ENCODE measurements around the gene JARID2. TPM values are rescaled to one million over a fixed set of nuclear protein-coding genes. Genes with fewer than 3 reads are reported as not detected.
A peak's percentile ranks its signal among the peaks of the same experiment; 100 is the strongest.
"Not testable (repeated sequence)": the region's sequence is repeated elsewhere in the genome, so short reads cannot be mapped to it uniquely, and the experiment has no call there.

The JARID2 gene
- total RNA-seq, 1 donor from 2014 or later, result 24.2 TPM

GRCh38 chr6:15287670-15288375 is 42.0 kb downstream of the JARID2 start:
- Mint-ChIP-seq H3K27me3 (ENCODE audit: low read depth, unreplicated experiment) (no peaks in the 10 kb centered on the region), H3K4me3 (ENCODE audit: unreplicated experiment) (no peak overlapping the region), H3K9me3 (ENCODE audit: unreplicated experiment) (no peaks in the 10 kb centered on the region), H3K36me3 (ENCODE audit: low read depth, unreplicated experiment) (peaks cover 2% of the 10 kb centered on the region), H3K4me1 (ENCODE audit: low read depth, unreplicated experiment) (peaks cover 24% of the 10 kb centered on the region), H3K27ac (ENCODE audit: unreplicated experiment) (no peak overlapping the region)
- Histone ChIP-seq H3K9ac (ENCODE audit: low read length) (no peak overlapping the region), H2AFZ (ENCODE audit: low read depth, low read length) (no peak overlapping the region), H3K4me2 (ENCODE audit: low read length) (no peak overlapping the region), H3K4me3 (ENCODE audit: insufficient read depth, low read depth, low read length) (no peak overlapping the region), H3K4me1 (ENCODE audit: insufficient read depth, low read length) (peaks cover 13% of the 10 kb centered on the region), H3K9me3 (ENCODE audit: insufficient read depth, low read depth, low read length) (no peaks in the 10 kb centered on the region), H3K27ac (ENCODE audit: low read depth, low read length) (no peak overlapping the region), H3K27me3 (ENCODE audit: insufficient read depth, low read length) (no peaks in the 10 kb centered on the region), H3K79me2 (ENCODE audit: insufficient read depth, low read length) (peaks cover 88% of the 10 kb centered on the region), H4K20me1 (ENCODE audit: insufficient read depth, low read length) (peaks cover 55% of the 10 kb centered on the region), H3K36me3 (ENCODE audit: insufficient read depth, low read length) (no peaks in the 10 kb centered on the region)
- TF ChIP-seq EZH2 (IDR thresholded peaks at IDR 0.05; ENCODE audit: insufficient read depth, low read length) (no peak), CTCF (IDR thresholded peaks at IDR 0.05; ENCODE audit: insufficient read depth, low read depth, low read length) (no peak)
- no peak for DNase-seq (ENCODE audit: low read depth)
- FAIRE-seq, result no peak

GRCh38 chr6:15288856-15289255 is 43.0 kb downstream of the JARID2 start:
- no peak overlapping the region for H3K27ac ChIP-seq (ENCODE audit: low read depth, low read length)
- no peaks in the 10 kb centered on the region for H3K27me3 Mint-ChIP-seq (ENCODE audit: low read depth, unreplicated experiment)
- no peak overlapping the region for H3K4me2 ChIP-seq (ENCODE audit: low read length)
- no peaks in the 10 kb centered on the region for H3K36me3 ChIP-seq (ENCODE audit: insufficient read depth, low read length)
- DNase-seq (ENCODE audit: low read depth), result no peak
- TF ChIP-seq CTCF (IDR thresholded peaks at IDR 0.05; ENCODE audit: insufficient read depth, low read depth, low read length), result no peak
- TF ChIP-seq EZH2 (IDR thresholded peaks at IDR 0.05; ENCODE audit: insufficient read depth, low read length), result no peak
- no peak overlapping the region for H3K4me3 ChIP-seq (ENCODE audit: insufficient read depth, low read depth, low read length)
- no peak for FAIRE-seq
- peaks cover 20% of the 10 kb centered on the region for H3K4me1 Mint-ChIP-seq (ENCODE audit: low read depth, unreplicated experiment)
- no peaks in the 10 kb centered on the region for H3K9me3 ChIP-seq (ENCODE audit: insufficient read depth, low read depth, low read length)
- H3K9me3 Mint-ChIP-seq (ENCODE audit: unreplicated experiment), result no peaks in the 10 kb centered on the region
- peaks cover 65% of the 10 kb centered on the region for H4K20me1 ChIP-seq (ENCODE audit: insufficient read depth, low read length)
- H3K27me3 ChIP-seq (ENCODE audit: insufficient read depth, low read length), result no peaks in the 10 kb centered on the region
- no peak overlapping the region for H3K4me3 Mint-ChIP-seq (ENCODE audit: unreplicated experiment)
- H2AFZ ChIP-seq (ENCODE audit: low read depth, low read length), result no peak overlapping the region
- H3K4me1 ChIP-seq (ENCODE audit: insufficient read depth, low read length), result peaks cover 13% of the 10 kb centered on the region
- no peak overlapping the region for H3K9ac ChIP-seq (ENCODE audit: low read length)
- no peak overlapping the region for H3K27ac Mint-ChIP-seq (ENCODE audit: unreplicated experiment)
- H3K79me2 ChIP-seq (ENCODE audit: insufficient read depth, low read length), result peaks cover 91% of the 10 kb centered on the region
- peaks cover 2% of the 10 kb centered on the region for H3K36me3 Mint-ChIP-seq (ENCODE audit: low read depth, unreplicated experiment)

- peaks cover 92% of the 10 kb centered on the region for H3K79me2 ChIP-seq (ENCODE audit: insufficient read depth, low read length)
- H3K4me1 Mint-ChIP-seq (ENCODE audit: low read depth, unreplicated experiment), result peaks cover 15% of the 10 kb centered on the region
These were observed 43.6 kb downstream of the JARID2 start for GRCh38 chr6:15289456-15289855.

More at GRCh38 chr6:15289456-15289855, 43.6 kb downstream of the JARID2 start:
- H3K9ac ChIP-seq (ENCODE audit: low read length); H3K27me3 ChIP-seq (ENCODE audit: insufficient read depth, low read length); H3K4me2 ChIP-seq (ENCODE audit: low read length); H3K36me3 ChIP-seq (ENCODE audit: insufficient read depth, low read length); DNase-seq (ENCODE audit: low read depth); H3K36me3 Mint-ChIP-seq (ENCODE audit: low read depth, unreplicated experiment); H3K4me3 ChIP-seq (ENCODE audit: insufficient read depth, low read depth, low read length); H2AFZ ChIP-seq (ENCODE audit: low read depth, low read length); H3K9me3 Mint-ChIP-seq (ENCODE audit: unreplicated experiment); H3K27ac Mint-ChIP-seq (ENCODE audit: unreplicated experiment); H3K27me3 Mint-ChIP-seq (ENCODE audit: low read depth, unreplicated experiment); H3K27ac ChIP-seq (ENCODE audit: low read depth, low read length); H3K9me3 ChIP-seq (ENCODE audit: insufficient read depth, low read depth, low read length); FAIRE-seq: not testable (repeated sequence)
- peak overlapping the region; percentile 54 for H3K4me3 Mint-ChIP-seq (ENCODE audit: unreplicated experiment)
- Histone ChIP-seq H3K4me1 (ENCODE audit: insufficient read depth, low read length) (peaks cover 13% of the 10 kb centered on the region), H4K20me1 (ENCODE audit: insufficient read depth, low read length) (peaks cover 70% of the 10 kb centered on the region)
